Smooth muscle cell (in vitro differentiated cells): ENCODE measurements around the gene MGAT4A. TPM values are rescaled to one million over a fixed set of nuclear protein-coding genes. Genes with fewer than 3 reads are reported as not detected.

Source experiments
- DNase-seq: peaks from one replicate; lab custom pipeline; 2025; ENCODE audit not compliant: unreplicated experiment; lab: John Stamatoyannopoulos, UW
- H2AFZ ChIP-seq: fragments of 200-600 bp; sonication (generic); 2 replicates; pipeline ENCODE4 v1.6.0; 2016; ENCODE audit warnings: antibody characterized with exemption, low read depth, mild to moderate bottlenecking
- H3F3A ChIP-seq: fragments of 200-600 bp; sonication (generic); 2 replicates; pipeline ENCODE4 v1.6.0; 2017; ENCODE audit warnings: antibody characterized with exemption, low read depth
- H3K27ac ChIP-seq: fragments of 200-600 bp; sonication (generic); 2 replicates; pipeline ENCODE4 v1.5.1; 2016; ENCODE audit warnings: low read depth, mild to moderate bottlenecking
- H3K27me3 ChIP-seq: fragments of 200-600 bp; sonication (generic); 2 replicates; pipeline ENCODE4 v1.6.1; 2016; ENCODE audit warnings: low read depth, mild to moderate bottlenecking
- H3K36me3 ChIP-seq: fragments of 200-600 bp; sonication (generic); 2 replicates; pipeline ENCODE4 v1.5.1; 2016; ENCODE audit warnings: low read depth
- H3K4me1 ChIP-seq: fragments of 200-600 bp; sonication (generic); 2 replicates; pipeline ENCODE4 v1.5.1; 2016; ENCODE audit warnings: low read depth
- H3K4me2 ChIP-seq: fragments of 200-600 bp; sonication (generic); 2 replicates; pipeline ENCODE4 v1.6.0; 2016; ENCODE audit warnings: mild to moderate bottlenecking
- H3K4me3 ChIP-seq: fragments of 200-600 bp; sonication (generic); 2 replicates; pipeline ENCODE4 v1.5.1; 2016; ENCODE audit warnings: mild to moderate bottlenecking
- H3K79me2 ChIP-seq: fragments of 200-600 bp; sonication (generic); 2 replicates; pipeline ENCODE4 v1.6.0; 2016; ENCODE audit warnings: low read depth, mild to moderate bottlenecking
- H3K9ac ChIP-seq: fragments of 200-600 bp; sonication (generic); 2 replicates; pipeline ENCODE4 v1.6.0; 2016; ENCODE audit warnings: low read depth
- H3K9me3 ChIP-seq: fragments of 200-600 bp; sonication (generic); replicated peaks from 2 replicates; pipeline ENCODE4 v1.5.1; 2016; ENCODE audit warnings: low read depth
- H4K20me1 ChIP-seq: fragments of 200-600 bp; sonication (generic); 2 replicates; pipeline ENCODE4 v1.6.0; 2016; ENCODE audit warnings: low read depth
- WGBS: methylation state at CpG from one replicate; pipeline ENCODE4 v1.1.7; 2016; ENCODE audit warnings: low lambda C conversion rate; 5-methylcytosine and 5-hydroxymethylcytosine counted together
- polyA plus RNA-seq: library from polyadenylated mRNA; unstranded; fragments of >200 nt; fragmentation: Nextera tagmentation; extraction: Ambion mirVana; gene quantifications from 2 replicates; pipeline ENCODE4 v1.2.1, GENCODE V29; 2016
- total RNA-seq: library from RNA; depleted of rRNA; stranded (reverse); fragments of >200 nt; gene quantifications from 2 replicates; pipeline ENCODE4 v1.2.3, GENCODE V29; 2014
- TF ChIP-seq, protein P1 (sequence below): fragments of 200-600 bp; sonication (generic); IDR thresholded peaks from 2 replicates; pipeline ENCODE4 v1.5.1; 2017; ENCODE audit warnings: borderline replicate concordance, mild to moderate bottlenecking, antibody characterized with exemption; ENCODE audit not compliant: insufficient read depth, poor library complexity, severe bottlenecking

MGAT4A gene
- total and polyA plus RNA-seq, 2 experiments from 2014 or later, result 1.4 to 8.9 TPM

- Histone ChIP-seq H3K4me3 (no peak overlapping the region), H3K4me1 (no peaks in the 10 kb centered on the region), H2AFZ (no peak overlapping the region), H3K27ac (no peak overlapping the region), H3K27me3 (no peaks in the 10 kb centered on the region), H3K36me3 (no peaks in the 10 kb centered on the region), H3K4me2 (no peak overlapping the region), H3F3A (no peaks in the 10 kb centered on the region), H3K9ac (no peak overlapping the region), H3K79me2 (no peaks in the 10 kb centered on the region), H3K9me3 (no peaks in the 10 kb centered on the region), H4K20me1 (no peaks in the 10 kb centered on the region)
- no peak for DNase-seq
- 76% methylated on average over 9 of the region's 9 CpGs for WGBS
- TF ChIP-seq, protein P1, sequence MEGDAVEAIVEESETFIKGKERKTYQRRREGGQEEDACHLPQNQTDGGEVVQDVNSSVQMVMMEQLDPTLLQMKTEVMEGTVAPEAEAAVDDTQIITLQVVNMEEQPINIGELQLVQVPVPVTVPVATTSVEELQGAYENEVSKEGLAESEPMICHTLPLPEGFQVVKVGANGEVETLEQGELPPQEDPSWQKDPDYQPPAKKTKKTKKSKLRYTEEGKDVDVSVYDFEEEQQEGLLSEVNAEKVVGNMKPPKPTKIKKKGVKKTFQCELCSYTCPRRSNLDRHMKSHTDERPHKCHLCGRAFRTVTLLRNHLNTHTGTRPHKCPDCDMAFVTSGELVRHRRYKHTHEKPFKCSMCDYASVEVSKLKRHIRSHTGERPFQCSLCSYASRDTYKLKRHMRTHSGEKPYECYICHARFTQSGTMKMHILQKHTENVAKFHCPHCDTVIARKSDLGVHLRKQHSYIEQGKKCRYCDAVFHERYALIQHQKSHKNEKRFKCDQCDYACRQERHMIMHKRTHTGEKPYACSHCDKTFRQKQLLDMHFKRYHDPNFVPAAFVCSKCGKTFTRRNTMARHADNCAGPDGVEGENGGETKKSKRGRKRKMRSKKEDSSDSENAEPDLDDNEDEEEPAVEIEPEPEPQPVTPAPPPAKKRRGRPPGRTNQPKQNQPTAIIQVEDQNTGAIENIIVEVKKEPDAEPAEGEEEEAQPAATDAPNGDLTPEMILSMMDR, result no peak
Observed at GRCh38 chr2:98761267-98761781, 30.4 kb upstream of the MGAT4A start.

DNA sequence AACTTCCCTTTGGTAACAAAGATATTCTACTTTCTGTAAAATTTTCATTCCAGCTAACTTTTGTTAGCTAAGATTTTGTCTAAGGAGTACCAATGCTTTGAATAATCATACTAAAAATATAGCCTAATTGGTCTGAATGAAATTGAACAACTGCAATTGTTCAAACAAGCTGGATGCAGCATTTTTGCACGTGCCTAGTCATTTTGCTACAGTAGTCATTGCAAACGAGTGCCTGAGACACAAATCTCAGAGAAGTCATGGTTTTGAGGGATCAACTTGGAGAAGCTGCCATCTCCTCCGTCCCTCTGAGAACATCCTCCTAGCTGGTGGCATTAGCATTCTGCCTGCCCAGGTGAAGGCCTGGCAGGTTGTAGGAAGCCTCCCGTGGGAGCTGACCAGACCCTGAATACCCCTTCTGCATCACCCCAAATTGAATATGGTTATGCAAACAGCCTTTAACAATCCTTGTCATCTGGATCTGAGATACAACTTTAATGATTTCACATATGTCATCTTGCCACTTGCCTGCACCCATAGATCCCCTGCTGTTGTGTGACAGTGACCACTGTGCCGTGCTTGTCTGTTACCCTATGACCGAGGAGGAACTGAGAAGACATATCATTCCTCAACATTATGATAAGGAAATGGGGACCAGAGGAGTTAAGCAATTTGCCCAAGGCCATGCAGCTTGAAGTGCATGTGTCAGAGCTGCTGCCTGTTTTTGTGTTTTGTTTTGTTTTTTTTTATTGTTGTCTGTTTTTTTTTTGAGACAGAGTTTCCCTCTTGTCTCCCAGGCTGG lies 29.1 kb upstream of the MGAT4A start:
- H3K4me1 ChIP-seq, result no peaks in the 10 kb centered on the region
- no peaks in the 10 kb centered on the region for H4K20me1 ChIP-seq
- no peak for DNase-seq
- no peak overlapping the region for H3K4me2 ChIP-seq
- TF ChIP-seq, protein P1, result no peak
- WGBS, result 91% methylated on average over 6 of the region's 6 CpGs
- no peaks in the 10 kb centered on the region for H3K27me3 ChIP-seq
- H3K4me3 ChIP-seq, result no peak overlapping the region
- H3F3A ChIP-seq, result no peaks in the 10 kb centered on the region
- H3K9ac ChIP-seq, result no peak overlapping the region
- H3K27ac ChIP-seq, result no peak overlapping the region
- no peak overlapping the region for H2AFZ ChIP-seq
- H3K36me3 ChIP-seq, result no peaks in the 10 kb centered on the region
- no peaks in the 10 kb centered on the region for H3K79me2 ChIP-seq
- no peaks in the 10 kb centered on the region for H3K9me3 ChIP-seq

GRCh38 chr2:98759338-98759737 lies 28.4 kb upstream of the MGAT4A start:
- no peaks in the 10 kb centered on the region for H3K4me1 ChIP-seq
- no peak overlapping the region for H3K9ac ChIP-seq
- WGBS, result 84% methylated on average over 2 of the region's 2 CpGs
- H3F3A ChIP-seq, result no peaks in the 10 kb centered on the region
- no peak overlapping the region for H3K27ac ChIP-seq
- no peaks in the 10 kb centered on the region for H3K9me3 ChIP-seq
- TF ChIP-seq, protein P1, result no peak
- no peak for DNase-seq
- no peak overlapping the region for H2AFZ ChIP-seq
- H3K27me3 ChIP-seq, result no peaks in the 10 kb centered on the region
- no peak overlapping the region for H3K4me2 ChIP-seq
- no peaks in the 10 kb centered on the region for H3K36me3 ChIP-seq
- H4K20me1 ChIP-seq, result no peaks in the 10 kb centered on the region
- H3K4me3 ChIP-seq, result no peak overlapping the region
- H3K79me2 ChIP-seq, result no peaks in the 10 kb centered on the region

GRCh38 chr2:98757904-98758421 lies 27.0 kb upstream of the MGAT4A start:
- no peak overlapping the region for H2AFZ ChIP-seq
- no peak overlapping the region for H3K4me2 ChIP-seq
- no peaks in the 10 kb centered on the region for H3K36me3 ChIP-seq
- no peak overlapping the region for H3K9ac ChIP-seq
- TF ChIP-seq, protein P1, result no peak
- H3K4me1 ChIP-seq, result no peaks in the 10 kb centered on the region
- H3K27ac ChIP-seq, result no peak overlapping the region
- H3F3A ChIP-seq, result no peaks in the 10 kb centered on the region
- no peaks in the 10 kb centered on the region for H3K79me2 ChIP-seq
- no peak for DNase-seq
- H4K20me1 ChIP-seq, result no peaks in the 10 kb centered on the region
- 84% methylated on average over 9 of the region's 9 CpGs for WGBS
- H3K27me3 ChIP-seq, result no peaks in the 10 kb centered on the region
- H3K9me3 ChIP-seq, result no peaks in the 10 kb centered on the region
- H3K4me3 ChIP-seq, result no peak overlapping the region
